Retinal pigment epithelial cell (primary cell): Measurements from ENCODE around the gene MADCAM1.
A peak's percentile ranks its signal among the peaks of the same experiment; 100 is the strongest.

Experiments
- DNase-seq: peaks from one replicate; pipeline ENCODE4 v3.0.0-alpha.2; 2010; ENCODE audit warnings: low read depth
- H3K4me3 ChIP-seq: 2 replicates; pipeline ENCODE4 v1.5.1; 2011; ENCODE audit warnings: mild to moderate bottlenecking, low read length, control low read depth, moderate library complexity
- TF ChIP-seq, protein P1 (sequence below): conservative IDR thresholded peaks from 2 replicates; pipeline ENCODE4 v1.5.1; 2011; ENCODE audit warnings: low read depth, low read length, control low read depth, inconsistent platforms

The MADCAM1 gene

DNA sequence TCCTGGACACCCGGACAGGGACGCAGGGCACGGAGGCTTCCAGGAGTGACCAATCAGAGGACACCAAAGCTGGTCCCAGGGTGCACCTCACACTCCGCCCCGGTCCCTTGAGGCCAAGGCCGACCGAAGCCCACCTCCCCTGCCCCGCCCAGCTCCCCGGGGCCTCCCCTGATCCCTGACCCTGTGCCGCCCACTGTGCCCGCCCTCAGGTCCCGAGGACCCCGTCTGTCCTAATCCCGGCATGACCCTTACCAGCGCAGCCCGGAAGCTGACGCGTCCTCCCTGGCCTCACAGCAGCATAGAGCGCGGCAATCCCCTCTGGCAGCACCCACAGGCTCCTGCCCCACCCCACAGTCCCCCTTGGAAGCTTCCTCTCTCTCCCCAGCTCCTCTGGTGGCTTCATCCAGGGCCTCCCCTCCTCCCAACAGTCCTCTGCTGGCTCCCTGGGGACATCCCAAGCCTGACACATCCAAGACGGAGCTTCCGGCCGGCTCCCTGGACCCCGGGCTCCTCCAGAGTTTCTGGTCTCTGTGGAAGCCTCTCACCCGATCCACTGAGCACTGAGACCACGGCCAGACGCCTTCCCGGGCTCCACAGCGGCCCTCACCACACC lies 27.9 kb downstream of the MADCAM1 start:
- no peak overlapping the region for H3K4me3 ChIP-seq
- TF ChIP-seq, protein P1, sequence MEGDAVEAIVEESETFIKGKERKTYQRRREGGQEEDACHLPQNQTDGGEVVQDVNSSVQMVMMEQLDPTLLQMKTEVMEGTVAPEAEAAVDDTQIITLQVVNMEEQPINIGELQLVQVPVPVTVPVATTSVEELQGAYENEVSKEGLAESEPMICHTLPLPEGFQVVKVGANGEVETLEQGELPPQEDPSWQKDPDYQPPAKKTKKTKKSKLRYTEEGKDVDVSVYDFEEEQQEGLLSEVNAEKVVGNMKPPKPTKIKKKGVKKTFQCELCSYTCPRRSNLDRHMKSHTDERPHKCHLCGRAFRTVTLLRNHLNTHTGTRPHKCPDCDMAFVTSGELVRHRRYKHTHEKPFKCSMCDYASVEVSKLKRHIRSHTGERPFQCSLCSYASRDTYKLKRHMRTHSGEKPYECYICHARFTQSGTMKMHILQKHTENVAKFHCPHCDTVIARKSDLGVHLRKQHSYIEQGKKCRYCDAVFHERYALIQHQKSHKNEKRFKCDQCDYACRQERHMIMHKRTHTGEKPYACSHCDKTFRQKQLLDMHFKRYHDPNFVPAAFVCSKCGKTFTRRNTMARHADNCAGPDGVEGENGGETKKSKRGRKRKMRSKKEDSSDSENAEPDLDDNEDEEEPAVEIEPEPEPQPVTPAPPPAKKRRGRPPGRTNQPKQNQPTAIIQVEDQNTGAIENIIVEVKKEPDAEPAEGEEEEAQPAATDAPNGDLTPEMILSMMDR: no peak

GRCh38 chr19:525029-525428 lies 28.7 kb downstream of the MADCAM1 start:
- H3K4me3 ChIP-seq: no peak overlapping the region
- TF ChIP-seq, protein P1: no peak
- DNase-seq: no peak

More for the DNA sequence above, 27.9 kb downstream of the MADCAM1 start:
- no peak for DNase-seq

- no peak overlapping the region for H3K4me3 ChIP-seq
- DNase-seq: no peak
- TF ChIP-seq, protein P1: no peak
These were observed 29.7 kb downstream of the MADCAM1 start for GRCh38 chr19:525857-526419.

DNA sequence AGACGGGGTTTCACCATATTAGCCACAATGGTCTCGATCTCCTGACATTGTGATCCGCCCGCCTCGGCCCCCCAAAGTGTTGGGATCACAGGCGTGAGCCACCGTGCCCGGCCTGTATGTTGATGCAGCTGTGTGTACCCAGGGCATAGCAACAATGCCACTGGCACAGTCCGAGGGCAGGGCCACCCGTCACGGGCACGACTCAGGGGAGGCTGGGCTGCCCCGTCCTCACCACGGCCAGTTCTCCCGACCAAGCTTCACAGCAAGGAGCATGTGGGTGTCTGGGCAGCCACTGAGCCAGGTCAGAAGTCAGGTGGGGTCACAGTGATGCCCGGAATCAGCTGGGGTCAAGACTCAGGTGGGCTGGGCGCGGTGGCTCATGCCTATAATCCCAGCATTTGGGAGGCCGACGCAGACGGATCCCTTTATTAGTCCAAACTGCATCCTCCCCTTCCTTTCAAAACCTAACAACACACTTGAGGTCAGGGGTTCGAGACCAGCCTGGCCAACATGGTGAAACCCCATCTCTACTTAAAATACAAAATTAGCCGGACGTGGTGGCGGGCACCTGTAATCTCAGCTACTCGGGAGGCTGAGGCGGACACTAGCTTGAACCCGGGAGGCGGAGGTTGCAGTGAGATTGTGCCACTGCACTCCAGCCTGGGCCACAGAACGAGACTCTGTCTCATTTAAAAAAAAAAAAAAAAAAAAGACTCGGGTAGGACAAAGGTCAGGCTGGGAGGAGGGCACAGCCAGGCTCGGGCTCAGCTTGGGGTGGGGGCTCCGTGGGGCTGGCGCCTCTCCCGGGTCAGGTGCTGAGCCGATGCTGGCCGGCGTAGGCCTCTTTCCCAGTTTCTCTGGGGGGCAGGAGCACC lies 34.1 kb downstream of the MADCAM1 start:
- no peak for DNase-seq
- peak overlapping the region; percentile 60 for H3K4me3 ChIP-seq
- TF ChIP-seq, protein P1: no peak

GRCh38 chr19:531009-531752 lies 34.9 kb downstream of the MADCAM1 start:
- peak overlapping the region; percentile 60 for H3K4me3 ChIP-seq
- TF ChIP-seq, protein P1: no peak
- no peak for DNase-seq

GRCh38 chr19:531753-532560 lies 35.7 kb downstream of the MADCAM1 start, which contains the start of gene CDC34:
Gene CDC34, plus strand, starts transcription at chr19:531760. Its CDS starts 172 bp downstream, at chr19:531932.
- DNase-seq: no peak
- peak within 1 kb of the TSS; percentile 87 for H3K4me3 ChIP-seq
- TF ChIP-seq, protein P1: no peak
